Endothelial cell of umbilical vein (primary cell): ENCODE results near the gene OR52N2.

Experiments
- CTCF ChIP-seq, 2 donors: IDR thresholded peaks; 1 replicate in 1 of 2; 2 replicates in 1 of 2; pipeline ENCODE4 v1.5.1; 2011; ENCODE audit warnings: low read length in 2 of 2, mild to moderate bottlenecking in 2 of 2, moderate library complexity in 2 of 2, control low read depth in 1 of 2, inconsistent platforms in 1 of 2, low read depth in 1 of 2; ENCODE audit not compliant: insufficient read depth in 1 of 2; ENCODE audit errors: extremely low read depth in 1 of 2
- EZH2 ChIP-seq: IDR thresholded peaks from 2 replicates; pipeline ENCODE4 v1.6.1; 2012; ENCODE audit warnings: borderline replicate concordance, low read depth, mild to moderate bottlenecking, moderate library complexity, low read length, inconsistent platforms; ENCODE audit not compliant: severe bottlenecking
- GATA2 ChIP-seq: IDR thresholded peaks from 2 replicates; pipeline ENCODE4 v1.7.0; 2011; ENCODE audit warnings: low read depth, mild to moderate bottlenecking, moderate library complexity, mixed read lengths, low read length; ENCODE audit not compliant: insufficient read length, insufficient read depth
- JUN ChIP-seq: IDR thresholded peaks from 2 replicates; pipeline ENCODE4 v1.6.1; 2011; ENCODE audit warnings: borderline replicate concordance, low read depth; ENCODE audit not compliant: insufficient read length, insufficient read depth
- MAX ChIP-seq: IDR thresholded peaks from 2 replicates; pipeline ENCODE4 v1.6.1; 2011; ENCODE audit not compliant: insufficient read depth, insufficient read length
- MYC ChIP-seq: IDR thresholded peaks from one replicate; pipeline ENCODE4 v1.6.1; 2011; ENCODE audit warnings: mild to moderate bottlenecking, low read depth, low read length
- POLR2A ChIP-seq: IDR thresholded peaks from 2 replicates; pipeline ENCODE4 v1.6.1; 2012; ENCODE audit warnings: low read depth, mild to moderate bottlenecking, control low read depth, low read length
- POLR2AphosphoS5 ChIP-seq: IDR thresholded peaks from 2 replicates; pipeline ENCODE4 v1.6.1; 2012; ENCODE audit warnings: low read depth, mild to moderate bottlenecking, control low read depth, low read length, moderate library complexity; ENCODE audit not compliant: insufficient read depth

GRCh38 chr11:5809122-5809519 is 397 bp downstream of the OR52N2 start:
- no peak for TF ChIP-seq CTCF (IDR thresholded peaks at IDR 0.05; ENCODE audit: extremely low read depth in 1 of 2, insufficient read depth in 1 of 2, low read depth in 1 of 2, low read length in 2 of 2)
- TF ChIP-seq POLR2A, result no peak
- TF ChIP-seq POLR2AphosphoS5, result no peak
- TF ChIP-seq MAX, result no peak
- TF ChIP-seq JUN, result no peak
- TF ChIP-seq EZH2, result no peak
- no peak for TF ChIP-seq MYC
- no peak for TF ChIP-seq GATA2
